Lower leg skin (tissue), 3 donors: ENCODE data around the gene LRP1B.

Experiments used
- CTCF ChIP-seq, 3 donors: fragments of 450-650 bp; IDR thresholded peaks; one replicate each; pipeline ENCODE4 v1.5.1; 2016; ENCODE audit warnings: antibody characterized with exemption in 3 of 3, mild to moderate bottlenecking in 3 of 3, moderate library complexity in 2 of 3
- POLR2A ChIP-seq, 2 donors: fragments of 450-650 bp; IDR thresholded peaks; one replicate each; pipeline ENCODE4 v1.6.1; 2016 to 2017; ENCODE audit warnings: antibody characterized with exemption in 2 of 2, mild to moderate bottlenecking in 1 of 2, moderate library complexity in 1 of 2

- TF ChIP-seq CTCF (IDR thresholded peaks at IDR 0.05) (no peak), POLR2A (IDR thresholded peaks at IDR 0.05) (no peak)
Measured at GRCh38 chr2:141041281-141041680, 1089.5 kb downstream of the LRP1B start.
